NCI-H524 (cell line): ENCODE results near the gene HNRNPA3.
"Not testable (repeated sequence)": the region's sequence is repeated elsewhere in the genome, so short reads cannot be mapped to it uniquely, and the experiment has no call there.

Source experiments
- DNase-seq, 2 experiments: peaks; one replicate each; lab custom pipeline; 2025; lab: John Stamatoyannopoulos, UW

Gene HNRNPA3

GRCh38 chr2:177188482-177189469, 23.8 kb upstream of the HNRNPA3 start:
- DNase-seq: no peak

GRCh38 chr2:177190941-177191340, 21.7 kb upstream of the HNRNPA3 start:
- no peak for DNase-seq

GRCh38 chr2:177192788-177193187, 19.8 kb upstream of the HNRNPA3 start:
- no peak for DNase-seq

- no peak for DNase-seq
Observed at GRCh38 chr2:177193240-177193639, 19.4 kb upstream of the HNRNPA3 start.

- no peak for DNase-seq
Observed at GRCh38 chr2:177195194-177195593, 17.4 kb upstream of the HNRNPA3 start.

GRCh38 chr2:177200419-177200818, 12.2 kb upstream of the HNRNPA3 start:
- DNase-seq: not testable (repeated sequence)

GRCh38 chr2:177201919-177202346, 10.7 kb upstream of the HNRNPA3 start:
- DNase-seq: no peak

- no peak for DNase-seq
Observed at GRCh38 chr2:177204417-177204816, 8.2 kb upstream of the HNRNPA3 start.

GRCh38 chr2:177207101-177207500, 5.5 kb upstream of the HNRNPA3 start:
- DNase-seq: peak; percentile 31 to 49

- DNase-seq: no peak
Observed at GRCh38 chr2:177211169-177211568, 1.4 kb upstream of the HNRNPA3 start.

- DNase-seq: no peak
Observed at GRCh38 chr2:177211576-177212105, 953 bp upstream of the HNRNPA3 start.

GRCh38 chr2:177212891-177213856, 580 bp downstream of the HNRNPA3 start:
- peak; percentile 77 to 78 for DNase-seq

GRCh38 chr2:177217247-177217843, 4.8 kb downstream of the HNRNPA3 start:
- no peak for DNase-seq

GRCh38 chr2:177219787-177220186, 7.2 kb downstream of the HNRNPA3 start:
- not testable (repeated sequence) for DNase-seq

- no peak for DNase-seq
Observed at GRCh38 chr2:177221534-177221933, 8.9 kb downstream of the HNRNPA3 start.

GRCh38 chr2:177221970-177222369, 9.4 kb downstream of the HNRNPA3 start:
- no peak for DNase-seq

GRCh38 chr2:177223436-177223835, 10.8 kb downstream of the HNRNPA3 start:
- not testable (repeated sequence) for DNase-seq

- no peak for DNase-seq
Observed at GRCh38 chr2:177225965-177226360, 13.4 kb downstream of the HNRNPA3 start.

GRCh38 chr2:177229442-177230242, 17.0 kb downstream of the HNRNPA3 start:
- DNase-seq: peak in 1 of 2 experiments; percentile 34

GRCh38 chr2:177231270-177231669, 18.7 kb downstream of the HNRNPA3 start:
- DNase-seq: no peak
